ENCODE measurements around the gene ITPK1.

DNA sequence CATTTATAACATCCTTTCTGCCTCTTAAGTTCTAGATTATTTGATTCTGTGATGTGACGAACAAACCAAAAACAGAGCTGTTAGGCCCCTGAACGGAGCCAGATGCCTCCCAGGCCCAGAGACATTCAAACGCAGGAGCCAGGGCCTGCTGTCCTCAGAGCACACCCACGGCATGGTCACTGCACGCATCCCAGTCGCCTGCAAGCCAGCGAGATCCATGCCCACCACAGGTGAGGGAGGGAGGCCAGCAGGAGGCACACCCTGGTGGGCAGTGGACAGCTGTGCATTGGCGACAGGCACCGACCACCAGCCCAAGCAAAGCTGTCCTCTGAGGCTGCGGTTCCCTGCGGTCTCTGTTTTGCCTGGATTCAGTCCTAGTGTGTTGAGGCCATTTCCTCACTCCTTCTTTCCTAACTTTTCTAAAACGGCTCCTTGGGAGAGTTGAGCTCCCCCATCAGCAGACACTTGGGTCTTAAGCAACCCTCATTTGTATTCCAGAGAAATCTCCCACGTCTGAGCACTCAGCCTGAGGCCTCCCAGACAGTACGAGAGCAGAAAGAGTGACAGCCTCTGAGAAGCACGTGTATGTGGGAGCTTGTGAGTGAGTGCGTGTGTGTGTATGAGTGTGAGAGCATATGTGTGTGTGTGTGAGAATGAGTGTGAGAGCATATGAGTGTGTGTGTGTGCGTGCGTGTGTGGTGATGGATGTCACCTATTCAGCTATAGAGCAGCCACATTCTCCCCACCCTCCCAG, 111.6 kb downstream of the ITPK1 start:
- TF ChIP-seq, protein P1, sequence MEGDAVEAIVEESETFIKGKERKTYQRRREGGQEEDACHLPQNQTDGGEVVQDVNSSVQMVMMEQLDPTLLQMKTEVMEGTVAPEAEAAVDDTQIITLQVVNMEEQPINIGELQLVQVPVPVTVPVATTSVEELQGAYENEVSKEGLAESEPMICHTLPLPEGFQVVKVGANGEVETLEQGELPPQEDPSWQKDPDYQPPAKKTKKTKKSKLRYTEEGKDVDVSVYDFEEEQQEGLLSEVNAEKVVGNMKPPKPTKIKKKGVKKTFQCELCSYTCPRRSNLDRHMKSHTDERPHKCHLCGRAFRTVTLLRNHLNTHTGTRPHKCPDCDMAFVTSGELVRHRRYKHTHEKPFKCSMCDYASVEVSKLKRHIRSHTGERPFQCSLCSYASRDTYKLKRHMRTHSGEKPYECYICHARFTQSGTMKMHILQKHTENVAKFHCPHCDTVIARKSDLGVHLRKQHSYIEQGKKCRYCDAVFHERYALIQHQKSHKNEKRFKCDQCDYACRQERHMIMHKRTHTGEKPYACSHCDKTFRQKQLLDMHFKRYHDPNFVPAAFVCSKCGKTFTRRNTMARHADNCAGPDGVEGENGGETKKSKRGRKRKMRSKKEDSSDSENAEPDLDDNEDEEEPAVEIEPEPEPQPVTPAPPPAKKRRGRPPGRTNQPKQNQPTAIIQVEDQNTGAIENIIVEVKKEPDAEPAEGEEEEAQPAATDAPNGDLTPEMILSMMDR (conservative IDR thresholded peaks at IDR 0.05; ENCODE audit: low read depth in 2 of 2), result no peak
- no peak for TF ChIP-seq POLR2AphosphoS5 (IDR thresholded peaks at IDR 0.05; ENCODE audit: low read depth)
- no peak for TF ChIP-seq STAT1 (IDR thresholded peaks at IDR 0.05; ENCODE audit: unreplicated experiment)

Measured in GM23338 (cell line).